ENCODE results near the gene MPP1. TPM values are rescaled to one million over a fixed set of nuclear protein-coding genes. Genes with fewer than 3 reads are reported as not detected.

Gene MPP1
- total RNA-seq, 4 donors from 2014 or later = 31.0 to 40.5 (median 36.6) TPM

- TF ChIP-seq POLR2A (IDR thresholded peaks at IDR 0.05) (no peak), POLR2AphosphoS5 (IDR thresholded peaks at IDR 0.05) (no peak), EP300 (IDR thresholded peaks at IDR 0.05) (no peak)
- TF ChIP-seq, protein P1, sequence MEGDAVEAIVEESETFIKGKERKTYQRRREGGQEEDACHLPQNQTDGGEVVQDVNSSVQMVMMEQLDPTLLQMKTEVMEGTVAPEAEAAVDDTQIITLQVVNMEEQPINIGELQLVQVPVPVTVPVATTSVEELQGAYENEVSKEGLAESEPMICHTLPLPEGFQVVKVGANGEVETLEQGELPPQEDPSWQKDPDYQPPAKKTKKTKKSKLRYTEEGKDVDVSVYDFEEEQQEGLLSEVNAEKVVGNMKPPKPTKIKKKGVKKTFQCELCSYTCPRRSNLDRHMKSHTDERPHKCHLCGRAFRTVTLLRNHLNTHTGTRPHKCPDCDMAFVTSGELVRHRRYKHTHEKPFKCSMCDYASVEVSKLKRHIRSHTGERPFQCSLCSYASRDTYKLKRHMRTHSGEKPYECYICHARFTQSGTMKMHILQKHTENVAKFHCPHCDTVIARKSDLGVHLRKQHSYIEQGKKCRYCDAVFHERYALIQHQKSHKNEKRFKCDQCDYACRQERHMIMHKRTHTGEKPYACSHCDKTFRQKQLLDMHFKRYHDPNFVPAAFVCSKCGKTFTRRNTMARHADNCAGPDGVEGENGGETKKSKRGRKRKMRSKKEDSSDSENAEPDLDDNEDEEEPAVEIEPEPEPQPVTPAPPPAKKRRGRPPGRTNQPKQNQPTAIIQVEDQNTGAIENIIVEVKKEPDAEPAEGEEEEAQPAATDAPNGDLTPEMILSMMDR (IDR thresholded peaks at IDR 0.05) = no peak
- peaks cover 0 to 22% (median 0%) of the 10 kb centered on the region in 3 donors for H3K4me1 ChIP-seq
- H3K27me3 ChIP-seq = no peaks in the 10 kb centered on the region
- H3K27ac ChIP-seq = peak overlapping the region in 1 of 4 donors; percentile 85
- H3K9me3 ChIP-seq = no peaks in the 10 kb centered on the region
- ATAC-seq = no peak
- H3K36me3 ChIP-seq = no peaks in the 10 kb centered on the region
- WGBS, 2 donors (ENCODE audit: low coverage in 1 of 2) = 73% methylated on average over 8 of the region's 9 CpGs; no CpG with 5 or more reads in 1 of the 2 donors
- peak overlapping the region in 1 of 2 donors; percentile 58 for H3K4me3 ChIP-seq
Measured at GRCh38 chrX:154751669-154752271, 53.5 kb downstream of the MPP1 start.

DNA sequence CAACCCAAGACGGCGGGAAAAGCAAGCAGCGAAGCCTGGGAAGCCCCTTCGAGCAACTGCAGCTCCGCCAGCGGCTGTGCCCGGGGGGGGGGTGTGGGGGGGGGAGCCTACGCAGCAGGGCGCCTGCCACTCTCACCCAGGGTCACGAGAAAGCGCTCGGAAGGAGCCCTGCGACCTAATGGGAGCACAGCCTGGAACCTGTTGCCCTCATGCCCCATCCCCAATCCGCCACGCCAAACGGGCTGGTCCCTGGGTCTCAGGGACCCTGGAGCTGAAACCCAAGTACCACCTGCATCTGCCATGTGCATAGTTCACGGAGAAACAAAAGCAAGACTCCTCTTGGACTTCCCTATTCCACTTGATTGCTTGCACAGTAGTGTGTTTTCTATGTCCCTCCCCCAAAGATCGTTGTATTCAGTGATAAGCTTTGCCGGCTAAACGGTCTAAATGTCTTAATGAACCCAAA, 54.0 kb downstream of the MPP1 start:
- Histone ChIP-seq H3K27me3 (no peaks in the 10 kb centered on the region), H3K27ac (peak overlapping the region; percentile 59 to 85 (median 82)), H3K4me3 (peak overlapping the region; percentile 58 to 71), H3K9me3 (no peaks in the 10 kb centered on the region), H3K4me1 (peaks cover 0 to 22% (median 0%) of the 10 kb centered on the region in 3 donors), H3K36me3 (no peaks in the 10 kb centered on the region)
- 40 to 70% methylated on average over 1 to 2 of the region's 20 CpGs for WGBS, 2 donors (ENCODE audit: low coverage in 1 of 2)
- TF ChIP-seq, protein P1 (IDR thresholded peaks at IDR 0.05) = no peak
- no peak for TF ChIP-seq POLR2AphosphoS5 (IDR thresholded peaks at IDR 0.05)
- no peak for TF ChIP-seq POLR2A (IDR thresholded peaks at IDR 0.05)
- no peak for TF ChIP-seq EP300 (IDR thresholded peaks at IDR 0.05)
- no peak for ATAC-seq

DNA sequence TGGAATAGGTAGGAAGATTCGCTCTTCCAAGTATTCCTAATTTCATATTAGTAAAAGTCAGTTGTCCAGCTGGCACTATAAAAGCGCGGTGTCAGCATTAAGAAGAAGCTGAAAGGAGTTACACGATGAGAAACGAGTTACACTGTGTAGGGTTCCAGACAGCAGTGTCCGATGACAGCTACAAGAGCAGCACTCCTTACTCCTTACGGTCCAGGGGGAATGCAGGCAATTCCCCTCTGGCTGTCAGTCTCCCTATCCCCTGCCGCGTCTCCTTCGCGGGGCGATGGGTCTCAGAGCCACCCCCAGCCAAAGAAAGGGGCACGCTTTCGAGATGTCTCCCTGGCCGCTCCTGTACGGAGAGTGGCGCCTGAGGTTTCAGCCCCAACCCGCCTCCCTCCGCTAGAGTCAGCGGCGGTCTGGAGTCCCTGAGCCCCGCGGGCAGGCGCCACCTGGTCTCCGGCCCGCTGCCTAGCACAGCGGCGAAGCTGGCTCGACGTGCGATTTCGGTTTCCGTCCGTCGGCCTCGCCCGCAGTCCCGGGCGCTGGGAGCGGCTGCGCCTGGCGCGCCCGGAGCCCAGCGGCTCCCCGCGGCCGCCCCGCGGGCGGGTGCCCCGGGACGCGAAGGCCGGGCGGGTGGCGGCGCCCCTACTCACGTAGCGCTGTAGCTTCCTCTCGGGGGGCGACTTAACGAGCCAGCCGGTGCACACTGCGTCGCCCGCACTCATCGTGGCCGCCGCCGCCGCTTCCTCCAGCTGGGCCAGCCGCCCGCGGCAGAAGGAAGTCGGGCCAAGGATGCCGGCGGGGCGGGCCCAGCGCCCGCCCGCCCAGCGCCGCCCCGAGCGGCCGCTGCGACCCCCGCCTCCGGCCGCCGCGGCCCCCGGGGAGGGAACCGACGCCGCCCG, 54.7 kb downstream of the MPP1 start, which contains the start of gene GAB3:
TSS of gene GAB3 (minus strand) at position 777 of the 902 bp plus-strand sequence. CDS start at position 725, 52 bp downstream.
- peak in 1 of 2 donors; percentile 14 for TF ChIP-seq POLR2A (IDR thresholded peaks at IDR 0.05)
- TF ChIP-seq, protein P1 (IDR thresholded peaks at IDR 0.05) = no peak
- TF ChIP-seq POLR2AphosphoS5 (IDR thresholded peaks at IDR 0.05) = no peak
- no peaks in the 10 kb centered on the region for H3K27me3 ChIP-seq
- no peaks in the 10 kb centered on the region for H3K9me3 ChIP-seq
- H3K4me1 ChIP-seq = peaks cover 0 to 22% (median 0%) of the 10 kb centered on the region in 3 donors
- peak within 1 kb of the TSS; percentile 58 to 71 for H3K4me3 ChIP-seq
- H3K36me3 ChIP-seq = no peaks in the 10 kb centered on the region
- WGBS, 2 donors (ENCODE audit: low coverage in 1 of 2) = 0 to 7% methylated on average over 1 to 15 of the region's 98 CpGs
- peak; percentile 63 for ATAC-seq
- H3K27ac ChIP-seq = peak within 1 kb of the TSS; percentile 80 to 85 (median 84)

DNA sequence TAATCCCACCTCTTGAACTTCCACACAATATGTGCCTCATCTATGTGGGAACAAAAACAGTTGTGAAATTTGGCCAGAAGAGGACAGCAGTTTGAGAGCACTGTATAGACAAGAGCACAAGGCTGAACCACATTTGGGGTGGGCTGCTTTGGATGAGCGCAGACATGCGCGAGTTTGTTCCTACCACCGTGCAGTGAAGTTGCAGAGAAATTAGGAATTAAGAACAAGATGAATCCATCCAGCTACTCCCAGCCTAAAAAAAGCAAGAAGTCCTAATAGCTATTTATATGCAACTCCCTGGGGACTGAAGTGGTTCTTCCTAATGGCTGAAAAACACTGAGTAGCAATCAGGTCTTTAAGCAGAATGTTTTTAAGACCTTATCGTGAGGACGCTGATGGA, 55.4 kb downstream of the MPP1 start:
- Histone ChIP-seq H3K27ac (peak overlapping the region in 3 of 4 donors; percentile 80 to 85 (median 85)), H3K4me3 (peak overlapping the region; percentile 58 to 71), H3K4me1 (peaks cover 0 to 22% (median 0%) of the 10 kb centered on the region in 3 donors), H3K27me3 (no peaks in the 10 kb centered on the region), H3K9me3 (no peaks in the 10 kb centered on the region), H3K36me3 (no peaks in the 10 kb centered on the region)
- no peak for ATAC-seq
- TF ChIP-seq EP300 (IDR thresholded peaks at IDR 0.05) (no peak), POLR2AphosphoS5 (IDR thresholded peaks at IDR 0.05) (no peak), POLR2A (IDR thresholded peaks at IDR 0.05) (no peak)
- TF ChIP-seq, protein P1 (IDR thresholded peaks at IDR 0.05) = no peak
- 6 to 36% methylated on average over 6 of the region's 6 CpGs for WGBS, 2 donors (ENCODE audit: low coverage in 1 of 2)

Measured in gastroesophageal sphincter (tissue), 4 donors.